NCI-H1436 treated with DMSO at 0.1 percent for 48 hours (cell line): Measurements from ENCODE around the gene DERL3.
A peak's percentile ranks its signal among the peaks of the same experiment; 100 is the strongest.
"Not testable (repeated sequence)": the region's sequence is repeated elsewhere in the genome, so short reads cannot be mapped to it uniquely, and the experiment has no call there.

ENCODE experiments used
- DNase-seq: peaks from one replicate; lab custom pipeline; 2025; lab: John Stamatoyannopoulos, UW

DERL3 gene

DNA sequence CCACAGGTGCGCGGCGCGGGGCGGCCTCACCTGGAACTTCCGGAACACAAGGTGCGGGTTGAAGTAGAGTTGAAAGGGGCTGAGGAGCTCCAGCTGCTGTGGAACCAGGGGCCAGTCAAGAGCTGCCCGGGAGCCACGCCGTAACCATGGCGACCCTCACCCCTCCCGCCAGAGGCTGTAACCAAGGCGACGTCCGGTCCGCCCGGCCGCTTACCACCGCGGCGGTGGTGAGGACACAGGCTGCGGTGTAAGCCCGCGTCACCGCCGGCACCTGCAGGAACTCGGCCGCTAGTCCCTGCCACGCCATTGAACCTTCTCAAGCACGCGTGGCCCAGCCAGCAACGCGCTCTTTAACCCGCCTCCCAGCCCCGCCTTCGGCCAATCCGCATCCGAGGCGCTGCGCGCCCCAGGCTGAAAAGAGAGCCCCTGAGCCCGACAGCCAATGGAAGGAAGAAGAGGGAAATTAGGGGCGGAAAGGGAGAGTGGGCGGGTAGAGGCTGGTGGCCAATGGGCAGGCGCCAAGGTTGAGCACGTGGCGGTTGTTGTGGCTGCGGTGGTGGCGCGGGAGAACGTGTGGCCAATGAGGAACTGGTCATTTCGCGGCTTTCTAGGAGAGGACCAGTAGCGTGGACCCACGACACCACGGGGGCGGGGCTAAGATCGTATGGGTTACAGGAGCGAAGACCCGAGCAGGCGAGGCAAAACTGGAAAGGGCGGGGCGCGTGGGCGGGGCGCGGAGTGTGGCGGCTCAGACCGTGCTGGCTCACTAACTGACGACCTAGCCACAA lies at the start of gene DERL3:
TSS of gene DERL3 (minus strand) at position 326 of the 788 bp plus-strand sequence. CDS start at position 307, 19 bp downstream.
- DNase-seq = peak; percentile 90

- no peak for DNase-seq
Measured at GRCh38 chr22:23884140-23884539, 45.3 kb upstream of the DERL3 start.

DNA sequence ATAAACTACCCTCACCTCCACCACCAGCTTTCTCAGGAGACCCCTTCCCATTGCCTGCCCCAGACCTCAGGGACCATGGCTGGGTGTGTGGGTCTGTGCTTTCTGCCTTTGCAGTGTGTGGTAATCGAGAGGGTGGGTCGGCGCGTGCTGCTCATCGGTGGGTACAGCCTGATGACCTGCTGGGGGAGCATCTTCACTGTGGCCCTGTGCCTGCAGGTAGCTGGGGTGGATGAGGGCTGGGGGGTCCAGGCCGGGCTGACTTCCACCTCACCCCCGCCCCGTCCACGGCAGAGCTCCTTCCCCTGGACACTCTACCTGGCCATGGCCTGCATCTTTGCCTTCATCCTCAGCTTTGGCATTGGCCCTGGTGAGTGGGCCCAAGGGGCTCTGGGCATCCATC lies 44.9 kb upstream of the DERL3 start:
- no peak for DNase-seq

DNA sequence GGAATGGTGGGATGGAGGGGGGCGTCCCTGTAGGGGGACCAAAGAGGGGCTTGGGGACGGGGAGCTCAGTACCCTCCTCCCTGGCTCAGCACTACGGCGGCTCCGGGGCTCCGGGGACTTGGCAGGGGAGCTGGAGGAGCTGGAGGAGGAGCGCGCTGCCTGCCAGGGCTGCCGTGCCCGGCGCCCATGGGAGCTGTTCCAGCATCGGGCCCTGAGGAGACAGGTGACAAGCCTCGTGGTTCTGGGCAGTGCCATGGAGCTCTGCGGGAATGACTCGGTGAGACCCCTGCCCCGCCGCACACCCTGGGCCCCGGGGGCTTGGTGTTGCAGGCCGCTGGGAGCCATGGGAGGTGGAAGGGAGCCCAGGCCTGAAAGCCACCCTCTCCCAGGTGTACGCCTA lies 43.6 kb upstream of the DERL3 start:
- no peak for DNase-seq

DNA sequence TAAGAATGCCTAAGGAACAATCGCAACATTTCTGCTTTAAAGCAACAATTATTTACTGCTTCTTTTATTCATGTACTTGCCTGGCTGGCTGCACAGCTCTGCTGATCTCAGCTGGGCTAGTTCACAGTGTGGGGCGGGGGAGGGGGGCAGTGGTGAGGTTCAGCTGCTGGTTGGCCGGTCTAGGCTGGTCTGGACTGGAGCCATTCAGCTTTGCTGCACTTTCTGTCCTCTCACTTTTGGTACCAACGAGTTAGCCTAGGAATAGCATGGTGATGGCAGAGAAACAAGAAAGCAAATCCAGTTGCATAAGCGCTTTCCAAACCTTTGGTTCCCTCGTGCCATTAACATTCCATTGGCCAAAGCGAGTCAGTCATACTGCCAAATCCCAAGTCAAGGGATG lies 39.4 kb upstream of the DERL3 start:
- DNase-seq = no peak

DNA sequence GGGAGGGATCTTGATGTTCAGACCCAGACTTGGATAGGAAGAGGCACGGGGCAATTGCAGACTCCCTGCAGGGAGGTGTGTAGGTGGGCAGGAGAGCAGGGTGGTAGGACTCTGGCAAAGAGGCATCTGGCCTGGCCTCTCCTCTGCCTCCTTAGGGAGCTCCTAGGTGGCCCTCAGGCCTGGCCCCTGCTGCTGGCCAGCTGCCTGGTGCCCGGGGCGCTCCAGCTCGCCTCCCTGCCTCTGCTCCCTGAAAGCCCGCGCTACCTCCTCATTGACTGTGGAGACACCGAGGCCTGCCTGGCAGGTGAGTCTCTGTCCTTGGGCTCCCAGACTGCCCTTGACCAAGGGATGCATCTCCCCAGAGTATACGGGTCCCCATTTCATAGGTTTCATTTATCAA lies 38.8 kb upstream of the DERL3 start:
- DNase-seq = no peak

DNA sequence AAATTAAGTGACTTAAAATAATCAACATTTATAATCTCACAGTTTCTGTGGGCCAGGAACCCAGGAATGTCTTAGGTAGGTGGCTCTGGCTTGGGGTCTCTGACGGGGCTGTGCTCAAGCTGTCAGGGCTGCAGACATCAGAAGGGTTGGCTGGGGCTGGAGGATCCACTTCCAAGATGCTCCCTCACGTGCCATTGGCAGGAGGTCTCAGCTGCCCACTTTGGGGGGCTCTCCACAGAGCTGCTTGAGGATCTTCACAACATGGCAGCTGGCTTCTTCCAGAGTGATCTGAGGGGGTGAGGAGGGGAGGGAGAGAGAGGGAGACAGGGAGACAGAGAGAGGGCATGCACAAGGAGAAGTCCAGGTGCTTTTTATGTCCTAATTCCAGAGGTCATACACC lies 37.0 kb upstream of the DERL3 start:
- DNase-seq = no peak

DNA sequence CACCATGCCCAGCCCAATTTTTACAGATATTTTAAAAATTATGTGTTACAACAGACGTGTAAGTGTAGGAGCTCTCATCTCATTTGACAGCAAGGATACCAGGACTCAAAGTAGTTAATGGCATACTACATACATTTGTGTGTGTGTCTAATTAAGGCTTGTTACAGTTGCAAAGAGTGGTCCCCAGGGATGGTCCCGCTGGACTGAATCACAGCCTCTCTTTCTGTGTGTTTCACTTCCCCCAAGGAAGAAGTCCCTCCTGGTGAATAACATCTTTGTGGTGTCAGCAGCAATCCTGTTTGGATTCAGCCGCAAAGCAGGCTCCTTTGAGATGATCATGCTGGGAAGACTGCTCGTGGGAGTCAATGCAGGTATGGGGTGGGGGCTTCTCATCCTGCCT lies 36.1 kb upstream of the DERL3 start:
- peak; percentile 9 for DNase-seq

- DNase-seq = no peak
Measured at GRCh38 chr22:23868580-23868979, 29.8 kb upstream of the DERL3 start.

GRCh38 chr22:23864499-23865154 lies 25.8 kb upstream of the DERL3 start:
- not testable (repeated sequence) for DNase-seq

DNA sequence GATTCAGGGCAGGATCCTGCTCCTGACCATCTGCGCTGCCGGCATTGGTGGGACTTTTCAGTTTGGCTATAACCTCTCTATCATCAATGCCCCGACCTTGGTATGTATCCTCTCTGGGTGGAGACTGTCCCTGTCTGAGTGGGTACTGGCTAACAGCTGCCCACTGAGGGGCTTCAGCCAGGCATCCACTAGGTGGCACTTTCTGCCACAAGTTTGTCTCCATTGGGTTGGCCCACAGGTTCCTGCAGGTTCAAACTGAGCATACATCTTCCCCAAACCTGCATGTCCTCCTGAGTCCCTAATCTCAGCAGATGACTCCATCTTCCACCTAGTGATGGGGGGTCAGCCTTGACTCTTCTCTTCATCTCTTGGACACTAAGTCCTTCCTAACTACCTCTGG lies 23.3 kb upstream of the DERL3 start:
- no peak for DNase-seq

DNA sequence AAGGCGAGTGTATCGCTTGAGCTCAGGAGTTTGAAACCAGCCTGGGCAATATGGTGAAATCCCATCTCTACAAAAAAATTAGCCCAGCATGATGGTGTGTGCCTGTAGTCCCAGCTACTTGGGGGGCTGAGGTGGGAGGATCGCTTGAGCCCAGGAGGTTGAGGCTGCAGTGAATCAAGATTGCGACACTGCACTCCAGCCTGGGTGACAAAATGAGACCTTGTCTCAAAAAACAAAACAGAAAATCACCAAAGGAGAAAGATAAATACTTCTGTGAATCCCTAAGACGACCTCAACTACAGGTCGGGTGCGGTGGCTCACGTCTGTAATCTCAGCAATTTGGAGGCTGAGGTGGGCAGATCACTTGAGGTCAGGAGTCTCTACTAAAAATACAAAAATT lies 21.4 kb upstream of the DERL3 start:
- DNase-seq = not testable (repeated sequence)

GRCh38 chr22:23859201-23859600 lies 20.4 kb upstream of the DERL3 start:
- DNase-seq = no peak

GRCh38 chr22:23858484-23858815 lies 19.6 kb upstream of the DERL3 start:
- DNase-seq = no peak

DNA sequence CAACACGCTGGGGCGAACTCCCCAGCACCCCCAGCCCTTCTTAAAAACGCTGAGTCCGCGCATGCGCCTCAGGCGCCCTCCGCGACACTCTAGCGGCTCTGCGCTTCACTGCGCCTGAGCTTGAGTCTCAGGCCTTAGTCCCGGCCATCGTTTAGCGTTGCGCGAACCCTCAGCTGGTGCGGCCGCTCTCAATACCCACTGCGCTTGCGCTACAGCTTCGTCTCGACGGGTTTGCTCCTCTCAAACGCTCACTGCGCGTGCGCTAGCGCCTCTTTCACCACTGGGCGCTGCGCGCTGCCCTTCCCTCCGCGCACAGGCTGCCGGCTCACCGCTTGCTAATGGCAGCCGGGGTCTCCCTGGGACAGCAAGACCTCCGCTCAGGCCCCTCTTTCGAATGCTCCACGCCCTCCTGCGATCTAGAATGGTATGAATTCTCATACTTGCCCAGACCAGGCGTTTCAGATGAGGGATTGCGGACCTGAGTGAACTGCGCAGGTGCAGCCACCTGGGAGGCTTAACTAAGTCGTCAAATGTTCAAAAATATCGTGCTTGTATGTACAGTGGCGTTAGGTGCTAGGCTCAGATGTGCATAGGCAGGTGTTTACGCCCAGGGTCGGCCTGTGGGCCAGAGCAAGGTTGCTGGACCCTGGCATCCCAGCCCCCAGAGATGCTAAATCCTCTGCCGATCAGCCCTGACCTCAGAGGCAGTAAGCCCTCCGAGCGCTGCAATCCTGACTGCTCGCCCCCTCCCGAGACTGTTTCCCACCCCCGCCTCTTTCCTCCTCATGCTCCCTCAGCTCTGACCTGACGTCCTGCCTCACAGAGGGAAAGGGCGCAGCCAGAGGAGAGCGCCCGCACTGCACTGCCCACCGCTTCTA lies 19.0 kb upstream of the DERL3 start, which contains the start of gene SLC2A11:
TSS of gene SLC2A11 (plus strand) at position 270 of the 878 bp plus-strand sequence. CDS start at position 395, 125 bp downstream.
- peak; percentile 89 for DNase-seq

GRCh38 chr22:23856721-23857605 lies 18.2 kb upstream of the DERL3 start:
- DNase-seq = no peak

- no peak for DNase-seq
Measured at GRCh38 chr22:23850136-23850611, 11.4 kb upstream of the DERL3 start.

DNA sequence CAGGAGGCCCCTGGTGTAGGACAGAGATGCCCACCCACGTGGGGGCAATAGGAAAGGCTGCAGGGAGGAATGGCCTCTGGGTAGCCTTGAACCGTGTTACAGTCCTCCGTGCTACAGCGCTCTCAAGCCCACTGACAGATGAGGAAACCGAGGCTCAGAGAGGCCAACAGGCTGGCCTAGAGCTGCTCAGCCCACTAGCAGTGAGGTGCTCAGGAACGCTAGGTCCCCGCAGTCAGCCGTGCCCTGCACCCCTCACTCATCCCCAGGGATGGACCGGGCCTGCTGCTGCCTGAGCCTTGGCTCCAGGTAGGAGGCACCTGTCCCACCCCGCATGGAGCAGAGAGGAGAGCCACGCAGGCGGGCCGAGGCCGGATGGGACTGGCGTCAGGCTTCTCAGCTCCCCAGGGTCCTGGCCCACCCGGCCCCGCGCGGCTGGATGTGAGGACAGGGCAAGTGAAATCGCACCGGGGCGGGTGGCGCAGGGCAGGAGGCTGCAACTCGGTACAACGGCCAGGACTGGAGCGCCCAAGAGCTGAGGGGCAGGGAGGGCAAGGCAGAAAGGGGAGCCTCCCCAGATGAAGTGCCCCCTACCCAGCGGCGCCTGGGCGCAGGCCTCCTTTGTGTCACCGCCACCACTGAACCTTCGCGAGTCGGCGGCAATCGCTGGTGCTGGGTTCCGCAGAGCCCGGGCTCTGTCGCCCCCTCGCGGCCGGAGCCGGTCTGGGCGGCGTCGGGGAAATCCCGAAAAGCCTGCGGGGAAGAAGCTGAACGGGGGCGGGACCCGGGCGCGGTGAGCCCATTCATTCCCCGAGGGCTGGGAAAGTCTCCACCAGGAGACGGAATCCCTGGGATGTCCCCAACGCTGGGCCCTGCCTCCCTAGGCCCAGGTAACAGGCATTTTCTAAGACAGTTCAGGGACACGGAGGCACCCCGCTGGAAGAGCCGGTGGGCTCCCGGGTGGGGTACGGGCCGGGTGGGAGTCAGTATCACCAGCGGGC lies 10.5 kb upstream of the DERL3 start:
- DNase-seq = peak; percentile 13

DNA sequence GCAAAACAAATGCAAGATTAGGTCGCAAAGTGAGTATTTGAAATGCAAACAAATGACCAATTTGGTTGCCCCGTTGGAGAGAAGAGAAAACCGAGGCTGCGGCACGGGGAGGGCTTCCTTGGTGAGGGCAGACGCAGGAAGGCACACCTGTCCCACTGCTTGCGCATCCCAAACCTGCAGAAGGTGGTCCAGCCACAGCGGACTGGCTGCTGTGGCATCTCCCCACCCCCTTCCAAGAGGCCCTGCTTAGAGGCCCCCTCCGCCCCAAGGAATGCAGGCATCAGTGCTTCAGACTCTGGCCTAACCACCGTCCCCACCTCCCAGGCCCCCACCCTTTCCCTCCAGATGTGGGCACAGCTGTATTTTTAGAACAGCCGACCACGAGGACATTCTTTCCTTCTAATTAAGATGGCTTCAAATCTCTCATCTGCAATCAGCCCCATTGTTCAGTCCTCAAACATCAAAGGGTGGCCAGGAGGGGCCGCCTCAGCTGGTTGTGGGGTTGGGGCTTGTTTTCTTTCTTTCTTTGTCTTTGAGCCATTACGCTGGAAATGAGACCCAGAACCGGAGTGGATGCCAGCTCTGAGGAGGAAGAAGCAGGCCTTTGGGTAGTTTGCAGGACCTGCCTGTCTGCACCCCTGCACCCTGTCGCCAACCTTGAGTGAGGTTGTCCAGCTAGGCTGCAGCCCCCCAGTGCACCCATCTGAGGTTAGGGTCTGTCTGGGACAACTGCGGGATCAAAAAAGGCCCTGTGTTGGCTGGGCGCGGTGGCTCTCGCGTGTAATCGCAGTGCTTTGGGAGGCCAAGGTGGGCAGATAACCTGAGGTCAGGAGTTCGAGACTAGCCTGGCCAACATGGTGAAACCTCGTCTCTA lies 9.4 kb upstream of the DERL3 start:
- no peak for DNase-seq
